ENCODE measurements around the gene C14orf93. TPM values are rescaled to one million over a fixed set of nuclear protein-coding genes. Genes with fewer than 3 reads are reported as not detected.
A peak's percentile ranks its signal among the peaks of the same experiment; 100 is the strongest.
"Not testable (repeated sequence)": the region's sequence is repeated elsewhere in the genome, so short reads cannot be mapped to it uniquely, and the experiment has no call there.

Gene C14orf93
- total RNA-seq, 1 experiment from 2014 or later: 7.2 TPM

GRCh38 chr14:22971152-22971551, 38.8 kb downstream of the C14orf93 start:
- no TSS peak for BruUV-seq (replicated peaks)
- Mint-ChIP-seq H3K36me3 (ENCODE audit: insufficient read depth, unreplicated experiment) (peaks cover 97% of the 10 kb centered on the region), H3K27me3 (ENCODE audit: insufficient read depth, unreplicated experiment) (no peaks in the 10 kb centered on the region), H3K27ac (ENCODE audit: unreplicated experiment) (no peak overlapping the region), H3K9me3 (ENCODE audit: unreplicated experiment) (no peaks in the 10 kb centered on the region), H3K4me1 (ENCODE audit: low read depth, unreplicated experiment) (peaks cover 26% of the 10 kb centered on the region), H3K4me3 (ENCODE audit: unreplicated experiment) (no peak overlapping the region)
- ChIA-PET CTCF (interaction anchor here (0.6 to 5.8 kb wide), 2 partner anchors 14 to 245 kb away, joined by 5 to 68 read pairs; no protein-coding TSS in a partner anchor), POLR2A (interaction anchor here (0.7 to 3.7 kb wide), 3 partner anchors 12 to 323 kb away, joined by 3 to 35 read pairs (median 6); partner anchors contain the start of gene AJUBA)
- TF ChIP-seq CTCF (IDR thresholded peaks at IDR 0.05; ENCODE audit: insufficient read depth in 1 of 2, low read depth in 1 of 2, low read length in 1 of 2, severe bottlenecking in 1 of 2, unreplicated experiment in 1 of 2): no peak
- no peaks in the 10 kb centered on the region for H3K27me3 ChIP-seq (replicated peaks; ENCODE audit: control insufficient read depth, insufficient read depth, low read length)
- peaks cover 4% of the 10 kb centered on the region for H3K36me3 ChIP-seq (ENCODE audit: control insufficient read depth, insufficient read depth, low read length)
- H3K9me3 ChIP-seq: no peaks in the 10 kb centered on the region
- DNase-seq: no peak
- H3K4me3 ChIP-seq (ENCODE audit: low read depth, low read length): no peak overlapping the region
- H3K4me1 ChIP-seq: peaks cover 42% of the 10 kb centered on the region
- intact Hi-C loops (cut with micrococcal nuclease; ENCODE audit: unreplicated experiment): no loop called here

GRCh38 chr14:22966783-22967269, 43.1 kb downstream of the C14orf93 start:
- no peaks in the 10 kb centered on the region for H3K27me3 Mint-ChIP-seq (ENCODE audit: insufficient read depth, unreplicated experiment)
- BruUV-seq (replicated peaks): no TSS peak
- peaks cover 20% of the 10 kb centered on the region for H3K4me1 ChIP-seq
- TF ChIP-seq CTCF (IDR thresholded peaks at IDR 0.05; ENCODE audit: insufficient read depth in 1 of 2, low read depth in 1 of 2, low read length in 1 of 2, severe bottlenecking in 1 of 2, unreplicated experiment in 1 of 2): no peak
- H3K4me3 Mint-ChIP-seq (ENCODE audit: unreplicated experiment): no peak overlapping the region
- peak overlapping the region; percentile 68 for H3K27ac Mint-ChIP-seq (ENCODE audit: unreplicated experiment)
- peaks cover under 1% of the 10 kb centered on the region for H3K4me1 Mint-ChIP-seq (ENCODE audit: low read depth, unreplicated experiment)
- no peak overlapping the region for H3K4me3 ChIP-seq (ENCODE audit: low read depth, low read length)
- ChIA-PET POLR2A (interaction anchor here (1.0 to 1.2 kb wide), 3 partner anchors 10 to 11 kb away, joined by 3 to 19 read pairs (median 3); partner anchors contain the start of gene HAUS4), CTCF (no interaction called here)
- H3K9me3 Mint-ChIP-seq (ENCODE audit: unreplicated experiment): no peaks in the 10 kb centered on the region
- intact Hi-C loops (cut with micrococcal nuclease; ENCODE audit: unreplicated experiment): no loop called here
- no peaks in the 10 kb centered on the region for H3K27me3 ChIP-seq (replicated peaks; ENCODE audit: control insufficient read depth, insufficient read depth, low read length)
- no peak for DNase-seq
- no peaks in the 10 kb centered on the region for H3K9me3 ChIP-seq
- no peaks in the 10 kb centered on the region; the same call in 1 of the 2 replicates for H3K36me3 ChIP-seq (ENCODE audit: control insufficient read depth, insufficient read depth, low read length)
- peaks cover 67% of the 10 kb centered on the region for H3K36me3 Mint-ChIP-seq (ENCODE audit: insufficient read depth, unreplicated experiment)

GRCh38 chr14:22965916-22966782, 43.8 kb downstream of the C14orf93 start:
- CTCF ChIA-PET: interaction anchor here (0.6 to 0.8 kb wide), 6 partner anchors 80 to 866 kb away, joined by 3 to 8 read pairs (median 3); no protein-coding TSS in a partner anchor

More at GRCh38 chr14:22965916-22966782, 43.8 kb downstream of the C14orf93 start:
- H3K4me3 ChIP-seq (ENCODE audit: low read depth, low read length); BruUV-seq (replicated peaks); intact Hi-C loops (cut with micrococcal nuclease; ENCODE audit: unreplicated experiment); H3K9me3 Mint-ChIP-seq (ENCODE audit: unreplicated experiment); H3K4me1 Mint-ChIP-seq (ENCODE audit: low read depth, unreplicated experiment); H3K4me3 Mint-ChIP-seq (ENCODE audit: unreplicated experiment); H3K36me3 ChIP-seq (ENCODE audit: control insufficient read depth, insufficient read depth, low read length); H3K9me3 ChIP-seq; H3K27me3 Mint-ChIP-seq (ENCODE audit: insufficient read depth, unreplicated experiment); H3K27me3 ChIP-seq (replicated peaks; ENCODE audit: control insufficient read depth, insufficient read depth, low read length): not testable (repeated sequence)
- peak overlapping the region; percentile 68 for H3K27ac Mint-ChIP-seq (ENCODE audit: unreplicated experiment)
- H3K4me1 ChIP-seq: peaks cover 20% of the 10 kb centered on the region
- peaks cover 60% of the 10 kb centered on the region for H3K36me3 Mint-ChIP-seq (ENCODE audit: insufficient read depth, unreplicated experiment)
- POLR2A ChIA-PET: interaction anchor here (0.6 to 1.2 kb wide), 4 partner anchors 9 to 16 kb away, joined by 5 to 19 read pairs (median 13); partner anchors contain the start of genes AJUBA and HAUS4
- DNase-seq: peak; percentile 53 to 73
